ENCODE results near the gene S100A13.

DNA sequence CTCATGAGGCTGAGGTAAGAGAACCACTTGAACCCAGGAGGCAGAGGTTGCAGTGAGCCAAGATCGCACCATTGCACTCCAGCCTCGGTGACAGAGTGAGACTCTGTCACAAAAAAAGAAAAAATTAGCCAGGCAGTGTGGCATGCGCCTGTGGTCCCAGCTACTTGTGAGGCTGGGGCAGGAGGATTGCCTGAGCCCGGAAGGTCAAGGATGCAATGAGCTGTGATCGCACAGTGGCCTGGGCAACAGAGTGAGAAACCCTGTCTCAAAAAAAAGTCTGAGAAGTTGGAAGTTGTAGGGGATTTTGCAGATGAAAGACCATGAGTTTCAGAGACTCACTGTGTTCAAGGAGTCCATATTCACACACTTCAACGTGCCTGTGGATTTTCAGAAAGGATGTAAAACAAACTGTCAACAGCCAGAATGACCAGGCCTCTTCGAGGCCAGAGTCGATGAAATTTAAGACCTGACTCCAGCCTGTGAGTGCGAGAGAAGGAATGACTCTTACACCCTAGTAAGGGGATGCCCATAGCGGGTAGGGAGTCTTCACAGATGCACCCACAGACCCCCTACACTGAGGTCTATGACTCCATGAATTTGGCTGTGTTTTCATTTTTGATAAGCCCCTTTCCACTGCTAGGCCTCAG is 2.2 kb downstream of the S100A13 start:
- TF ChIP-seq, protein P1, sequence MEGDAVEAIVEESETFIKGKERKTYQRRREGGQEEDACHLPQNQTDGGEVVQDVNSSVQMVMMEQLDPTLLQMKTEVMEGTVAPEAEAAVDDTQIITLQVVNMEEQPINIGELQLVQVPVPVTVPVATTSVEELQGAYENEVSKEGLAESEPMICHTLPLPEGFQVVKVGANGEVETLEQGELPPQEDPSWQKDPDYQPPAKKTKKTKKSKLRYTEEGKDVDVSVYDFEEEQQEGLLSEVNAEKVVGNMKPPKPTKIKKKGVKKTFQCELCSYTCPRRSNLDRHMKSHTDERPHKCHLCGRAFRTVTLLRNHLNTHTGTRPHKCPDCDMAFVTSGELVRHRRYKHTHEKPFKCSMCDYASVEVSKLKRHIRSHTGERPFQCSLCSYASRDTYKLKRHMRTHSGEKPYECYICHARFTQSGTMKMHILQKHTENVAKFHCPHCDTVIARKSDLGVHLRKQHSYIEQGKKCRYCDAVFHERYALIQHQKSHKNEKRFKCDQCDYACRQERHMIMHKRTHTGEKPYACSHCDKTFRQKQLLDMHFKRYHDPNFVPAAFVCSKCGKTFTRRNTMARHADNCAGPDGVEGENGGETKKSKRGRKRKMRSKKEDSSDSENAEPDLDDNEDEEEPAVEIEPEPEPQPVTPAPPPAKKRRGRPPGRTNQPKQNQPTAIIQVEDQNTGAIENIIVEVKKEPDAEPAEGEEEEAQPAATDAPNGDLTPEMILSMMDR (conservative IDR thresholded peaks at IDR 0.05 in 1 of 2, IDR thresholded peaks at IDR 0.05 in 1 of 2; ENCODE audit: extremely low read depth in 1 of 2, insufficient read depth in 1 of 2, low read depth in 1 of 2, low read length in 2 of 2), result no peak
- TF ChIP-seq EZH2 (IDR thresholded peaks at IDR 0.05; ENCODE audit: borderline replicate concordance, low read length), result no peak

Measured in mammary epithelial cell (primary cell).